GM12872 (cell line): ENCODE data around the gene EHHADH.

Experiments used
- TF ChIP-seq, protein P1 (sequence below): IDR thresholded peaks from 3 replicates; pipeline ENCODE4 v1.5.1; 2011; ENCODE audit warnings: low read depth, mild to moderate bottlenecking, low read length, moderate library complexity; ENCODE audit not compliant: insufficient read depth

Gene EHHADH

DNA sequence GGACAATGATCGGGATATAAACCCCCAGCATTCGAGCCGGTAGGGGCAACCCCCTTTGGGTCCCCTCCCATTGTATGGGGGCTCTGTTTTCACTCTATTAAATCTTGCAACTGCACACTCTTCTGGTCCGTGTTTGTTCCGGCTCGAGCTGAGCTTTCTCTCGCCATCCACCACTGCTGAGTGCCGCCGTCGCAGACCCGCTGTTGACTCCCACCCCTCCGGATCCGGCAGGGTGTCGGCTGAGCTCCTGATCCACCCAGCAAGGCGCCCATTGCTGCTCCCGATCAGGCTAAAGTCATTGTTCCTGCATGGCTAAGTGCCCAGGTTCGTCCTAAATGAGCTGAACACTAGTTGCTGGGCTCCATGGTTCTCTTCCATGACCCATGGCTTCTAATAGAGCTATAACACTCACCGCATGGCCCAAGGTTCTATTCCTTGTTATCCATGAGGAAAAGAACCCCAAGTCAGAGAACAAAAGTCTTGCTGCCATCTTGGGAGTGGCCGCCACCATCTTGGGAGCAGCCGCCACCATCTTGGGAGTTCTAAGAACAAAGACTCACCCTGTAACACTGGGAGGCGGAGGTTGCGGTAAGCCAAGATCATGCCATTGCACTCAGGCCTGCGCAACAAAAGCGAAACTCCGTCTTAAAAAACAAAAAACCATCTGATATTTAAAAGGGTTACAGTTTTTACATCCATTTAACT lies 11.2 kb upstream of the EHHADH start:
- TF ChIP-seq, protein P1, sequence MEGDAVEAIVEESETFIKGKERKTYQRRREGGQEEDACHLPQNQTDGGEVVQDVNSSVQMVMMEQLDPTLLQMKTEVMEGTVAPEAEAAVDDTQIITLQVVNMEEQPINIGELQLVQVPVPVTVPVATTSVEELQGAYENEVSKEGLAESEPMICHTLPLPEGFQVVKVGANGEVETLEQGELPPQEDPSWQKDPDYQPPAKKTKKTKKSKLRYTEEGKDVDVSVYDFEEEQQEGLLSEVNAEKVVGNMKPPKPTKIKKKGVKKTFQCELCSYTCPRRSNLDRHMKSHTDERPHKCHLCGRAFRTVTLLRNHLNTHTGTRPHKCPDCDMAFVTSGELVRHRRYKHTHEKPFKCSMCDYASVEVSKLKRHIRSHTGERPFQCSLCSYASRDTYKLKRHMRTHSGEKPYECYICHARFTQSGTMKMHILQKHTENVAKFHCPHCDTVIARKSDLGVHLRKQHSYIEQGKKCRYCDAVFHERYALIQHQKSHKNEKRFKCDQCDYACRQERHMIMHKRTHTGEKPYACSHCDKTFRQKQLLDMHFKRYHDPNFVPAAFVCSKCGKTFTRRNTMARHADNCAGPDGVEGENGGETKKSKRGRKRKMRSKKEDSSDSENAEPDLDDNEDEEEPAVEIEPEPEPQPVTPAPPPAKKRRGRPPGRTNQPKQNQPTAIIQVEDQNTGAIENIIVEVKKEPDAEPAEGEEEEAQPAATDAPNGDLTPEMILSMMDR = no peak

DNA sequence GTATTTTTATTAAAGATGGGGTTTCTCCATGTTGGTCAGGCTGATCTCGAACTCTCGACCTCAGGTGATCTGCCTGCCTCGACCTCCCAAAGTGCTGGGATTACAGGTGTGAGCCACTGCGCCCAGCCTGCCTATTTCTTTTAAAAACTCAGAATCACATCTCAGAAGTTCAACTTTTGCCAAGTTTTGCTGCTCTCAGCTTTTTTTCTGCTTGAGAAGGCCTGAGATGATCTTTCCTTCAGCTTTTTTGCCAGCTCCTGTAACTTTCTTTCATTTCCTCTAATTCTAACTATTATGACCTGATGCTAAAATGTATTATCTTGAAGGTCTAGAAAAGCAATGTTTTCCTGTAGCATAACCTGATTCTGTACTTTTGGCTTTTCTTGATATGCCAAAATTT lies 9.6 kb upstream of the EHHADH start:
- TF ChIP-seq, protein P1 = no peak

DNA sequence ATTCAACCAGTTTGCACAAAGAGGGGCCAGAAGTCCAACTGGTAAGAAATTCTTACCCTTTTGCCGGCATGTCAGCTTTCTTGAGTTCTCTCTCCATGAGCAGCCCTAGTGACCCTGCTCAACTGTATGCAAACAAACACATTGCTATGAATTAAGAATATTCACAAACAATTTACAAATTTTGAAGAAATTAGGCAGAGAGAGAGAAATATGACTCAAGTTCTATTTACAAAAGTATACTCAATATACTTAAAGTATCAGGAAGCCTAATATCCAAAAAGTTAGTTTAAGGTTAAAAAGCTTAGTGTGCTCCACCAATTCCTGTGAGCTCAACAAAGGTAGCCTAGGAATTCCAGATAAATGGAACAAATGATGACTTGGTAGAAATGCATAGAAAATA lies 3.5 kb upstream of the EHHADH start:
- TF ChIP-seq, protein P1 = no peak

DNA sequence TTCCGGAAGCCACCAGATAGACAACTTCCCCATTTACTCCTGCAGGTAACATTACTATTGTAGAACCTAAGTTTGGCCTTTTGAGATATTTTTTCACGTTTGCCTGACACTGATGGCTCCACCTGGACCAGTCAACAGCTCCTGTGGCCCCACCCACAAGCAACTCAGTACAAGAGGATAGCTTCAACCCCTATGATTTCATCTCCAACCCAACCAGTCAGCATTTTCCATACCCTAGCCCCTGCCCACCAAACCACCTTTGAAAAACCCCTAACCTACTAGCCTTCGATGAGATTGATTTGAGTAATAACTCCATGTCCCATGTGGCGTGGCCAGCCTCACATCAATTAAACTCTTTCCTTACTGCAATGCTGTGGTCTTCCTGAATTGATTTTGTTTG lies 950 bp upstream of the EHHADH start:
- TF ChIP-seq, protein P1 = no peak

DNA sequence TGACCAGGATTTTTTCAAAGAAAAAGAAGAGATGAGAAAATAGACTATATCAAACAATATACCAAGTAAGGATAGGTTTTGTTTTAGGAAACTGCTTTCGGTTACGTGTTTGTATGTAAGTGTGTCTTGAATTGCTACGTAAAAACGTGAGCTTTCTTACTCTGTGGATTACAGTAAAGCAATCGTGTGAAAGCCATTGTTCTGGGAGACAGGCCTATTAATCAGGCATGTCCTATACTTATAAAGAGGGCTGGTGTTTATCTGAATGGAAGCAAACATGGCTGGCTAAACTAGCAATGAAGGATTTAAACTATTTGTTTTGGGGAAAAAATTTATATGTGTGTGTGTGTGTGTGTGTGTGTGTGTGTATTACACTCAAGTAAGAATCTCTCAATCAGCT lies 2.6 kb downstream of the EHHADH start:
- TF ChIP-seq, protein P1 = no peak

DNA sequence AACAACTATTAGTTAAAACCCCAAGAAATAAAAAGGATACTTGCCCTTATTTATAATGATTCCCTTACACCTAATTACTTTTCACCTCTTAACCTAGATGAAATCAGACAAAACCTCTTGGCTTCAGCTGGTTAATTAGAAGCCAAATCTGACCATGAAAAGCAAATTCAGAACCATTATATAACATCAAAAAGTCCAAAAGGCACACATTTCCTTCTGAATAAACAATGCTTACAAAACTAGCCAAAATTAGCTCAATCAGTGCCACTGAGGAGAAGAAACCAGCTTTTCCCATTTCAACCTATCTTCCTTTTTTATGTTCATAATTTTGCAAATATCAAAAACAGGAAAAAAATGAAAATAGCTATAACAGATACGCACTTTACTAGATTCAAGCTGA lies 3.2 kb downstream of the EHHADH start:
- TF ChIP-seq, protein P1 = no peak

DNA sequence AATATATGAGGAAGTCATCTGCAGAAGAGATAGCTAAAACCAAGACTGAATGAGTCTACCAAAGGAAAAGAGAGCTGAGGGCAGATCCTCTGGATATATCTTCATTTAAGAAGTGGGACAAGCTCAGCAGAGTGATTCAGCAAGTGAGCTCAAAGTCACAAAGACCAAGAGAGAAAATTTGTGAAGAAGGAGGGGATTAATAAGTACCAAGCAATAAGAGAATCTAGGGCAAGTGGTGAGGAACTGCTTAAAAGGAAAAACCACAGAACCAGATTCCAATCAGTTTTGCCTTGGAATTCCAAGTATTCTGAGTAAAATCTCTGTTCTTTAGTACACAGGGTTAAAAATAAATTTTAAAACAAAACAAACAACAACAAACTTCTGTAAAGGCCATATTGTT lies 3.6 kb downstream of the EHHADH start:
- TF ChIP-seq, protein P1 = no peak
